SK-N-SH treated with all-trans-retinoic acid at 6 μM for 48 hours (cell line): ENCODE results near the gene CHSY1.

ENCODE experiments used
- ARNTL ChIP-seq: fragments of 450-650 bp; formaldehyde crosslinking; IDR thresholded peaks from 2 replicates; pipeline ENCODE4 v1.5.0; 2020; ENCODE audit warnings: low read depth, mild to moderate bottlenecking, moderate library complexity, borderline replicate concordance
- CREB5 ChIP-seq: fragments of 250-450 bp; sonication (Bioruptor Pico); IDR thresholded peaks from 2 replicates; pipeline ENCODE4 v1.5.1; 2020; ENCODE audit warnings: low read depth, mild to moderate bottlenecking, moderate library complexity
- PATZ1 ChIP-seq: fragments of 250-450 bp; sonication (Bioruptor Pico); IDR thresholded peaks from 2 replicates; pipeline ENCODE4 v1.8.0; 2020; ENCODE audit warnings: mild to moderate bottlenecking, moderate library complexity, borderline replicate concordance
- PPARA ChIP-seq: fragments of 250-450 bp; sonication (Bioruptor Pico); IDR thresholded peaks from 2 replicates; pipeline ENCODE4 v1.5.0; 2020; ENCODE audit warnings: mild to moderate bottlenecking, borderline replicate concordance
- RARB ChIP-seq: fragments of 250-450 bp; sonication (Bioruptor Pico); IDR thresholded peaks from 2 replicates; pipeline ENCODE4 v1.8.0; 2021; ENCODE audit warnings: mild to moderate bottlenecking, moderate library complexity
- ZFP3 ChIP-seq: fragments of 250-450 bp; sonication (Bioruptor Pico); IDR thresholded peaks from 2 replicates; pipeline ENCODE4 v1.5.0; 2020; ENCODE audit warnings: mild to moderate bottlenecking, moderate library complexity
- ZNF565 ChIP-seq: fragments of 450-650 bp; formaldehyde crosslinking; conservative IDR thresholded peaks from 2 replicates; pipeline ENCODE4 v1.5.0; 2020; ENCODE audit warnings: low read depth, mild to moderate bottlenecking, moderate library complexity

DNA sequence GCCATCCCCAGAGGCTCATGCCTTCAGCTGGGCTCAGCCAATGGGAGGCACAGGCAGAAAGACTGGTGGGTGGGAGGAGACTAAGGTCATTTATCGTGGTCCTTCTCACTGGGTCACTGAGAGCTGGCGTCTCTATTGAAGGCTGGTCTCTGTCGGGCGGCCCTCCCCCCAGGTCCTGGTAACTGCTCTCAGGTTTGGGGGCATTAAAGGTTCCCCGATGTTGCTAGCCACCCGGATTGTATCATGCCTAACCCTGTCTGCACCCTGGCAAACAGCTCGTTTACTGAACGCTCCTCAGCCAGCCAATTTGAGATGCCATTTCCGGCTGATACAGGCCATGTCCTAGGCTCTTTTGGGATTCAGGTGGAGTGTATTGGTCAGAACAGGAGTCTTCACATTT is 14.9 kb upstream of the CHSY1 start:
- no peak for TF ChIP-seq RARB (CRISPR knock-in tag)
- no peak for TF ChIP-seq PATZ1 (CRISPR knock-in tag)
- no peak for TF ChIP-seq ZNF565 (CRISPR knock-in tag)
- no peak for TF ChIP-seq ZFP3 (CRISPR knock-in tag)
- no peak for TF ChIP-seq CREB5 (CRISPR knock-in tag)
- TF ChIP-seq PPARA: no peak
- no peak for TF ChIP-seq ARNTL (CRISPR knock-in tag)
